Esophagus muscularis mucosa (tissue), 4 donors: ENCODE measurements around the gene NQO2.

ENCODE experiments used
- CTCF ChIP-seq, 3 experiments: fragments of 200-600 bp in 2 of 3; fragments of 450-650 bp in 1 of 3; sonication (generic) in 2 of 3; IDR thresholded peaks; one replicate each; pipeline ENCODE4 v1.5.1; 2017 to 2019; ENCODE audit warnings: antibody characterized with exemption in 3 of 3, mild to moderate bottlenecking in 2 of 3, moderate library complexity in 1 of 3
- EP300 ChIP-seq: sonication (generic); formaldehyde crosslinking; IDR thresholded peaks from one replicate; pipeline ENCODE4 v1.6.1; 2017; ENCODE audit warnings: antibody characterized with exemption
- POLR2A ChIP-seq: fragments of 450-650 bp; IDR thresholded peaks from one replicate; pipeline ENCODE4 v1.6.1; 2017; ENCODE audit warnings: antibody characterized with exemption, moderate library complexity, mild to moderate bottlenecking, low read depth

- TF ChIP-seq POLR2A (no peak), CTCF (IDR thresholded peaks at IDR 0.05) (no peak), EP300 (no peak)
These were observed 10.2 kb downstream of the NQO2 start for GRCh38 chr6:3009930-3010329.
